Mesodermal cell (in vitro differentiated cells): ENCODE results near the gene MARCKSL1.

Source experiments
- H3K27ac ChIP-seq: 2 replicates; pipeline ENCODE4 v1.7.0; 2013; ENCODE audit warnings: mild to moderate bottlenecking, low read depth, low read length, moderate library complexity; ENCODE audit not compliant: severe bottlenecking
- H3K36me3 ChIP-seq: 2 replicates; pipeline ENCODE4 v1.7.1; 2013; ENCODE audit warnings: mild to moderate bottlenecking, low read length, moderate library complexity; ENCODE audit not compliant: control insufficient read depth, insufficient read depth
- H3K4me1 ChIP-seq: one replicate; pipeline ENCODE4 v1.7.1; 2013; ENCODE audit warnings: mild to moderate bottlenecking, low read length; ENCODE audit not compliant: insufficient read depth, control insufficient read depth, poor library complexity, severe bottlenecking
- H3K4me3 ChIP-seq: 2 replicates; pipeline ENCODE4 v1.7.0; 2013; ENCODE audit warnings: low read length, control low read depth, mild to moderate bottlenecking; ENCODE audit not compliant: insufficient read depth, poor library complexity, severe bottlenecking; ENCODE audit errors: extremely low read depth
- H3K9me3 ChIP-seq: 2 replicates; pipeline ENCODE4 v1.7.1; 2013; ENCODE audit warnings: mild to moderate bottlenecking, low read length, moderate library complexity; ENCODE audit not compliant: control insufficient read depth
- WGBS, 2 experiments: methylation state at CpG; one replicate each; pipeline ENCODE4 v1.1.5; 2013; ENCODE audit warnings: missing lambda C conversion rate in 2 of 2; ENCODE audit not compliant: insufficient coverage in 2 of 2; 5-methylcytosine and 5-hydroxymethylcytosine counted together

The MARCKSL1 gene

GRCh38 chr1:32339363-32339978 lies 3.4 kb upstream of the MARCKSL1 start:
- Histone ChIP-seq H3K36me3 (peaks cover 9% of the 10 kb centered on the region), H3K27ac (peak overlapping the region; percentile 87), H3K4me3 (no peak overlapping the region), H3K4me1 (peaks cover 37% of the 10 kb centered on the region), H3K9me3 (no peaks in the 10 kb centered on the region)
- WGBS, 2 experiments, result 74 to 95% methylated on average over 2 to 4 of the region's 5 CpGs

- Histone ChIP-seq H3K4me1 (peaks cover 42% of the 10 kb centered on the region), H3K27ac (peak overlapping the region; percentile 87), H3K36me3 (peaks cover 17% of the 10 kb centered on the region), H3K4me3 (no peak overlapping the region), H3K9me3 (no peaks in the 10 kb centered on the region)
- 89 to 91% methylated on average over 12 of the region's 14 CpGs for WGBS, 2 experiments
Observed at GRCh38 chr1:32338637-32339145, 2.7 kb upstream of the MARCKSL1 start.

DNA sequence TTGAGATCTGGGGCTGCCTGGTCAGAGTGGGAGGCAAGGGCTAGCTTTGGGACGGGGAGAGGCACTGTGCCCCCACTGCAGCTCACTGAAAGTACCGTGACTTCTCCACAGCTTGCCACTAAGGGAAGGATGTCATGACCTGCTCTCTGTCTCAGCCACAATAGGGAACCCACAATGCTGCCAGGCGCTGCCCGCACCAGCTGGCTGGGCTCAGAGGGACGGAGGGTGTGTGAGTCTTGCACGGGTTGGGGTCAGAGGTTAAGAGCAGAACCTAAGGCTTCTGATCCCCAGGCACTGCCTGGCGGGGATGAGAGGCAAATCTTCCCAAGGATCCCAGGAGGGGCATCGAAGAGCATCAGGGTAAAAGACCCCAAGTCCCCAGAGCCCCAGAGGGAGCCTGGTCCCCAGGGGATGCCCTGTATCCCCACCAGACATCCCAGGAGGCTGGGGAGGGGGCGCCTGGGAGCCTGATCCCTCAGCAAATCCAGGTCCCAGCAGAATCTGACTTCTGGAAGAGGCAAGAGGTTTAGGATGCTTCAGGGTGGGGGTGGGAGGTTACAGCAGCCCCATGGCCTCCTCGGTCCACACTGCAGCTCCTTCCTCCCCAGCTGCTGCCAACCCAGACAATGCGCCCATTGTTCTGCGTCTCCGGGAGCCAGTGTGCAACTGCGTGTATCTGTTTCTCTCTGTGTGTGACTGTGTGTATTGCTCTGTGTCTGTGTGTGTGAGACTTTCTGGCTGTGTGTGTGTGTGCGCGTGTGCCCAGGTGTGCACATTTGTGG lies 2.0 kb upstream of the MARCKSL1 start:
- Histone ChIP-seq H3K4me3 (no peak overlapping the region), H3K4me1 (peaks cover 48% of the 10 kb centered on the region), H3K36me3 (peaks cover 23% of the 10 kb centered on the region), H3K27ac (peak overlapping the region; percentile 87), H3K9me3 (no peaks in the 10 kb centered on the region)
- 66 to 77% methylated on average over 7 to 12 of the region's 16 CpGs for WGBS, 2 experiments

DNA sequence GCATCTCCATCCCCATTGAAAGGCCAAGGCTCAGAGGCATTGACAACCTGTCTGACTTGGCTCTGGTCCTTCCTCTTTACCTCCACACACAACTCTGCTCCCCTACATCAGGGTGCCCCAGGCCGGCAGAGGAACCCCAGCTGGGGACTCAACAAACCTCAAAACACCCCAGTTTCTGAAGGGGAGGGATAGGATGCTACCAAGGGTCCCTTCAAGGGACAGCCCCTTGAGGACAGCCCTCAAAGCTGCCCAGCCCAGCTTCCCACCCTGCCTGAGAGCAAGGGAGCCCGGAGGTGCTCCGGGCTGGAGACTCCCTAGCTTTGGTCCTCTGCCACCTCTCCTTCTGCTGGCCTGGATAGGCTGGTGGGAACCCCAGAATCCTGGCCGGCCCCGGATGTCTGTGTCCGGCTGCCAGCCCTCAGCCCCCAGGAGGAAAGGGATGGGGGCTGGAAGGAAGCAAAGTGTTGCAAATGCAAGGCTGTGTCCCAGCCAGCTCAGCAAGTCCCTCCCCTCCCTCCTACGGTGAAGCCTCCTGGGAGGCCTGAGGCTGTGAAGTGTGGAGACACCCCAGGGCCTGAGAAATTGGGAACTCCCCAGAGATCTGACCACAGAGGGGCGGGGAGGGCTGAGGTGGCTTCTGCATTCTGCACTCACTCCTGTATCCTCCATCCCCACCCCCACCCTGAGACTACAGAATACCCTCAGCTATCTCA lies 1.1 kb upstream of the MARCKSL1 start:
- no peak overlapping the region for H3K27ac ChIP-seq
- H3K9me3 ChIP-seq, result no peaks in the 10 kb centered on the region
- no peak overlapping the region for H3K4me3 ChIP-seq
- WGBS, 2 experiments, result 96 to 100% methylated on average over 1 to 2 of the region's 8 CpGs
- H3K4me1 ChIP-seq, result peaks cover 51% of the 10 kb centered on the region
- peaks cover 32% of the 10 kb centered on the region for H3K36me3 ChIP-seq

- WGBS, 2 experiments, result 33 to 35% methylated on average over 9 to 15 of the region's 15 CpGs
- H3K4me1 ChIP-seq, result peaks cover 51% of the 10 kb centered on the region
- no peaks in the 10 kb centered on the region for H3K9me3 ChIP-seq
- no peak overlapping the region for H3K27ac ChIP-seq
- H3K4me3 ChIP-seq, result peak overlapping the region; percentile 79
- peaks cover 38% of the 10 kb centered on the region for H3K36me3 ChIP-seq
Observed at GRCh38 chr1:32336591-32336932, 529 bp upstream of the MARCKSL1 start.

GRCh38 chr1:32335535-32335789 lies 571 bp downstream of the MARCKSL1 start:
- Histone ChIP-seq H3K27ac (peak overlapping the region; percentile 86), H3K4me3 (peak overlapping the region; percentile 79), H3K9me3 (no peaks in the 10 kb centered on the region), H3K4me1 (peaks cover 51% of the 10 kb centered on the region), H3K36me3 (peaks cover 49% of the 10 kb centered on the region)
- 0% methylated on average over 7 to 19 of the region's 34 CpGs for WGBS, 2 experiments

DNA sequence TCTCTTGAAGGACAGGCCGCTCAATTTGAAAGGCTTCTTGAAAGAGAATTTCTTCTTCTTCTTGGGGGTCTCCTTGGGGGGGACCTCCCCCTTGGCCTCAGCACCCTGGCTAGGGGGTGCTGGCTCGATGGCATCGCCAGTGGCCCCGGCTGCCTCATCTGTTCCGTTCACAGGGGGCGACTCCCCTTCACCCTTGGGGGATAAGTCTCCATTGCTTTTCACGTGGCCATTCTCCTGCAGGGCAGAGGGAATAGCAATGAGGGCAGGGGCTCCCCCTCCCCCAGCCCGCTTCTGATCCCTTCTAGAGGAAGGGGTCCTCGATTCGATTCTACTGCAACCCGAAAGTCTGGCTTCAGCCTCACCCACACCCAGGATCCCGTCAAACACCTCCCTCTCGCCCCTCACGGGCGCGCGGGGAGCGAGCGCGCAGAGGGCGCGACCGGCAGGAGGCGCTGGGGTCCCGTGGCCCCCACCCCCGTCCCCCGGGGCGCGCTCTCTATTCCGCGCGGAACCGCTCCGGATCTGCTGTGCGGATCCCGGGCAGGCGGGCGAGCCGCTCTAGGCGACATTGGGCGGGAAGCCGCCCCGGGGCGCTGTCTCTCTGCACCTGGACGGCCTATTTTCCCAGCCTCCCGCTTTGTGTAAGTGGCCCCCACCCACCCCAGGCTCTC lies 1.0 kb downstream of the MARCKSL1 start:
- Histone ChIP-seq H3K4me1 (peaks cover 49% of the 10 kb centered on the region), H3K9me3 (no peaks in the 10 kb centered on the region), H3K4me3 (peak overlapping the region; percentile 79), H3K36me3 (peaks cover 53% of the 10 kb centered on the region), H3K27ac (peak overlapping the region; percentile 86)
- 0% methylated on average over 21 to 43 of the region's 46 CpGs for WGBS, 2 experiments

DNA sequence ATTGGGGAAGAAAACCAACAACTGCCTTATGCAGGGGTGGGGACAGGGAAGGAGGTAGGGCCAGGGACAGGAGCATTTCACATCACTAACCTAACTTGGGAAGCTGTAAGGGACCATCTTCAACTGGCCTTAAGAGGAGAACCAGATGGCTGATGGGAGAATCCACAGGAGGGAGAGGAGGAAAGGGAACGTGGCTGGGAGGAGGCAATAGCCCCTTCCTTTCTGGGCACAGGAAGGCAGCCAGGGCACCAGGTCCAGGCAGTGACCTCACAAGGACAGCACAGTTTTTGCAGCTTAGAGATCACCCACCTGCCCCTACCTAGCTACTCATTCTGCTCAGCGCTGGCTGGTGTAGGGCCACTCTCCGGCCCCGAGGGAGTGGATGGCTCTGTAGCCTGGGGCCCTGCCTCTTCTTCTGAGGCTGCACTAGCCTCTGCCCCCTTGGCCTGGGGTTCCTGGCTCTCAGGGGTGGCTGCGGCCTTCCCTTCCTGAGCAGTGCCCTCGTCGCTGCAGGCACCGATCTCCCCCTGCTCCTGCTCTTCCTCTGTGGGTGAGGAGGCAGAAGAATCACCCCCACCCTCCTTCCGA lies 1.7 kb downstream of the MARCKSL1 start:
- Histone ChIP-seq H3K9me3 (no peaks in the 10 kb centered on the region), H3K36me3 (peaks cover 60% of the 10 kb centered on the region), H3K27ac (no peak overlapping the region), H3K4me3 (peak overlapping the region; percentile 79), H3K4me1 (peaks cover 43% of the 10 kb centered on the region)
- WGBS, 2 experiments, result 62 to 63% methylated on average over 4 of the region's 9 CpGs

DNA sequence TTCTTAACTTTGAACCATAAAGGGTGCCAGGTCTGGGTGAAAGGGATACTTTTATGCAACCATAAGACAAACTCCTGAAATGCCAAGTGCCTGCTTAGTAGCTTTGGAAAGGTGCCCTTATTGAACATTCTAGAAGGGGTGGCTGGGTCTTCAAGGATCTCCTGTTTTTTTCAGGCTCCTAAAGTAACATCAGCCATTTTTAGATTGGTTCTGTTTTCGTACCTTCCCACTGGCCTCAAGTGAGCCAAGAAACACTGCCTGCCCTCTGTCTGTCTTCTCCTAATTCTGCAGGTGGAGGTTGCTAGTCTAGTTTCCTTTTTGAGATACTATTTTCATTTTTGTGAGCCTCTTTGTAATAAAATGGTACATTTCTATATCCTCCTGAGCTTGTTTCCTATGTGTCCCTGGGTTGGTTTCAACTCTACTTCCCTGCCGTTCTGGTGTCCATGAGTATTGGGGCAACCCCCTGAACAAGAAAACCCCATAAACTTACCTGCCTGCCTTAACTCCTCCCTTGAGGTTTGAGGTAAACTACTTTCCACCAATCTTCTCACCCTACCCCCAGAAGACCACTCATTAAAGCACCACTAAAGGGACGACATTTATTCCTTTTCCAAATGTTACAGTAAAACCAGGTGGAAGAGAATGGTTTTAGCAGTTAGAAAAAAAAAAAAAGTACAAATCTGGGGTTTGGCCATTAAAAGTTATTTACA lies 2.6 kb downstream of the MARCKSL1 start:
- no peak overlapping the region for H3K4me3 ChIP-seq
- H3K9me3 ChIP-seq, result no peaks in the 10 kb centered on the region
- H3K4me1 ChIP-seq, result peaks cover 33% of the 10 kb centered on the region
- H3K27ac ChIP-seq, result peak overlapping the region; percentile 36
- 95 to 100% methylated on average over 1 to 2 of the region's 3 CpGs for WGBS, 2 experiments
- peaks cover 69% of the 10 kb centered on the region for H3K36me3 ChIP-seq
